Neural crest cell (in vitro differentiated cells): Measurements from ENCODE around the gene ZSWIM8. TPM values are rescaled to one million over a fixed set of nuclear protein-coding genes. Genes with fewer than 3 reads are reported as not detected.
A peak's percentile ranks its signal among the peaks of the same experiment; 100 is the strongest.

ENCODE experiments used
- DNase-seq: peaks from one replicate; pipeline ENCODE4 v3.0.0; 2021; ENCODE audit warnings: low read depth, mixed read lengths, low spot score
- H3K27ac Mint-ChIP-seq: one replicate; pipeline ENCODE4 v1.8.0; 2021; ENCODE audit warnings: mild to moderate bottlenecking, mixed read lengths; ENCODE audit not compliant: unreplicated experiment
- H3K27me3 Mint-ChIP-seq: 2 replicates; pipeline ENCODE4 v1.8.0; 2021; ENCODE audit warnings: low read depth, mild to moderate bottlenecking, mixed read lengths
- H3K36me3 Mint-ChIP-seq: 2 replicates; pipeline ENCODE4 v1.8.0; 2021; ENCODE audit warnings: low read depth, mild to moderate bottlenecking, mixed read lengths
- H3K4me1 Mint-ChIP-seq: 2 replicates; pipeline ENCODE4 v1.8.0; 2021; ENCODE audit warnings: mixed read lengths
- H3K4me3 Mint-ChIP-seq: one replicate; pipeline ENCODE4 v1.8.0; 2021; ENCODE audit warnings: mild to moderate bottlenecking, mixed read lengths
- H3K9me3 Mint-ChIP-seq: 2 replicates; pipeline ENCODE4 v1.8.0; 2021; ENCODE audit warnings: mixed read lengths
- total RNA-seq: library from RNA; stranded (reverse); gene quantifications from 2 replicates; pipeline ENCODE4 v1.2.1, GENCODE V29; 2021
- TF ChIP-seq, protein P1 (sequence below): fragments of 200-600 bp; sonication (generic); conservative IDR thresholded peaks from 2 replicates; pipeline ENCODE4 v1.5.0; 2021; ENCODE audit warnings: antibody characterized with exemption, mild to moderate bottlenecking

Gene ZSWIM8
- total RNA-seq, 1 donor from 2014 or later, result 74.9 TPM

DNA sequence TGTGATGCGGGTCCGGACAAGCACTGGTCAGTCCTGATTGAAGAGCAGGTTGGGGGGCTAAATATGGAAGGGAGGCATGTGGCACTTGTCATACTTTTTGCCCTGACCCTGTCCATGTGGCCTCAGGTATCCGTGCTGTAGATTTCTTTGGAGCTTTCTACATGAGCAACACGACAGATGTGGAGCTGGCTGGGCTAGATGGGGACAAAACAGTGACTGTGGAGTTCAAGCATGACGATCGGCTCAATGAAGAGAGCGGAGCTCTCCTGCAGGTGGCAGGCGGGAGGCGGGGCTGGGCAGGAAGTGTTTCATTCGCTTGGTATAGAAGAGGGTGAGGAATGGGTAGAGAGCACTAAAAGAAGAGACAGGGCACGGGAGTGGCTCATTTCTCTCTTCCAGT is 16.5 kb upstream of the ZSWIM8 start:
- DNase-seq, result no peak

DNA sequence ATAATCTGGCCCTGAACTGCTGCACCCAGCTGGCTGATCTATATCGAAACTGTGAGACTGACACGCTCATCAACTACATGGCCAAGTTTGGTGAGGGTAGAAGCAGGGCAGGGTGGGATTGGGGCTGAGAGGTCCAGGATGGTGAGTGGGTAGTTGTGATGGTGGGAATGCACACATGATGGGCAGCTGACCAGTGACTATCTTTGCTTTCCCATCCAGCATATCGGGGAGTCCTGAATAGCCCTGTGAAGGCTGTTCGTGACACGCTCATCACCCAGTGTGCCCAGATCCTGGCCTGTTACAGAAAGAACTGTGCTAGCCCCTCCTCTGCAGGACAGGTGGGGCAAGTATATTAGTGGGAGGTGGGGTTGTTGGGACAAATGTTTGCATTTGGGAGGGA is 16.0 kb upstream of the ZSWIM8 start:
- Mint-ChIP-seq H3K4me3 (peak overlapping the region; percentile 69), H3K27ac (no peak overlapping the region), H3K27me3 (no peaks in the 10 kb centered on the region), H3K9me3 (no peaks in the 10 kb centered on the region), H3K36me3 (peaks cover 22% of the 10 kb centered on the region), H3K4me1 (peaks cover 20% of the 10 kb centered on the region)
- no peak for DNase-seq
- TF ChIP-seq, protein P1, sequence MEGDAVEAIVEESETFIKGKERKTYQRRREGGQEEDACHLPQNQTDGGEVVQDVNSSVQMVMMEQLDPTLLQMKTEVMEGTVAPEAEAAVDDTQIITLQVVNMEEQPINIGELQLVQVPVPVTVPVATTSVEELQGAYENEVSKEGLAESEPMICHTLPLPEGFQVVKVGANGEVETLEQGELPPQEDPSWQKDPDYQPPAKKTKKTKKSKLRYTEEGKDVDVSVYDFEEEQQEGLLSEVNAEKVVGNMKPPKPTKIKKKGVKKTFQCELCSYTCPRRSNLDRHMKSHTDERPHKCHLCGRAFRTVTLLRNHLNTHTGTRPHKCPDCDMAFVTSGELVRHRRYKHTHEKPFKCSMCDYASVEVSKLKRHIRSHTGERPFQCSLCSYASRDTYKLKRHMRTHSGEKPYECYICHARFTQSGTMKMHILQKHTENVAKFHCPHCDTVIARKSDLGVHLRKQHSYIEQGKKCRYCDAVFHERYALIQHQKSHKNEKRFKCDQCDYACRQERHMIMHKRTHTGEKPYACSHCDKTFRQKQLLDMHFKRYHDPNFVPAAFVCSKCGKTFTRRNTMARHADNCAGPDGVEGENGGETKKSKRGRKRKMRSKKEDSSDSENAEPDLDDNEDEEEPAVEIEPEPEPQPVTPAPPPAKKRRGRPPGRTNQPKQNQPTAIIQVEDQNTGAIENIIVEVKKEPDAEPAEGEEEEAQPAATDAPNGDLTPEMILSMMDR, result no peak

More for the DNA sequence above, 16.5 kb upstream of the ZSWIM8 start:
- H3K27me3 Mint-ChIP-seq, result no peaks in the 10 kb centered on the region
- peaks cover 24% of the 10 kb centered on the region for H3K36me3 Mint-ChIP-seq
- H3K4me3 Mint-ChIP-seq, result peak overlapping the region; percentile 69
- peak overlapping the region; percentile 91 for H3K27ac Mint-ChIP-seq
- TF ChIP-seq, protein P1, result no peak
- no peaks in the 10 kb centered on the region for H3K9me3 Mint-ChIP-seq
- peaks cover 15% of the 10 kb centered on the region for H3K4me1 Mint-ChIP-seq

DNA sequence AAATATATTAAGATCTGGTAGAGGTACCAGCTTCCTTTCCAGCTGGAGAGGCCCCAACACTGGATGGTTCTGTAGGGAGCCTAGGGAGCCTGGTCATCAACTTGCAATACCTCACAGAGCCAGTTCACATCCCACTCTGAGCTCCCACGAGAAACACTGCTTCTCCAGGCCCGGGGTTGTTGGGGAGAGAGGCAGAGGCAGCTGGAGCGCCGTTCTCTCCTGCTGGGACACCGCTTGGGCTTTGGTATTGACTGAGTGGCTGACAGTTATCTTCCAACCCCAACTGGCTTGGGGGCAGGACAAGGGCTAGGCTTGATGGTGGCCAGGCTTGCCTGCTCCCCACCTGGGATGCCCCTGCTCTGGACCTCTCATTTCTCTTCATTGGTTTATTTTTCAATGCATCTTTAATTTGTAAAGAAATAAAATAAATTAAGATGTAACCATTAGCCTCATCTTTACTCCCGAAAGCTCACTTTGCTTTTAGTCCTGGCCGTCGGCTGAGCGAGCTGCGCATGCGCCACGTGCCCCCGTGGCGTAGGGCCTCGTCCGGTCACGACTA is 13.6 kb upstream of the ZSWIM8 start:
- Mint-ChIP-seq H3K9me3 (no peaks in the 10 kb centered on the region), H3K27me3 (no peaks in the 10 kb centered on the region), H3K27ac (peak overlapping the region; percentile 59), H3K36me3 (peaks cover 10% of the 10 kb centered on the region), H3K4me3 (peak overlapping the region; percentile 95), H3K4me1 (peaks cover 36% of the 10 kb centered on the region)
- TF ChIP-seq, protein P1, result no peak
- no peak for DNase-seq

DNA sequence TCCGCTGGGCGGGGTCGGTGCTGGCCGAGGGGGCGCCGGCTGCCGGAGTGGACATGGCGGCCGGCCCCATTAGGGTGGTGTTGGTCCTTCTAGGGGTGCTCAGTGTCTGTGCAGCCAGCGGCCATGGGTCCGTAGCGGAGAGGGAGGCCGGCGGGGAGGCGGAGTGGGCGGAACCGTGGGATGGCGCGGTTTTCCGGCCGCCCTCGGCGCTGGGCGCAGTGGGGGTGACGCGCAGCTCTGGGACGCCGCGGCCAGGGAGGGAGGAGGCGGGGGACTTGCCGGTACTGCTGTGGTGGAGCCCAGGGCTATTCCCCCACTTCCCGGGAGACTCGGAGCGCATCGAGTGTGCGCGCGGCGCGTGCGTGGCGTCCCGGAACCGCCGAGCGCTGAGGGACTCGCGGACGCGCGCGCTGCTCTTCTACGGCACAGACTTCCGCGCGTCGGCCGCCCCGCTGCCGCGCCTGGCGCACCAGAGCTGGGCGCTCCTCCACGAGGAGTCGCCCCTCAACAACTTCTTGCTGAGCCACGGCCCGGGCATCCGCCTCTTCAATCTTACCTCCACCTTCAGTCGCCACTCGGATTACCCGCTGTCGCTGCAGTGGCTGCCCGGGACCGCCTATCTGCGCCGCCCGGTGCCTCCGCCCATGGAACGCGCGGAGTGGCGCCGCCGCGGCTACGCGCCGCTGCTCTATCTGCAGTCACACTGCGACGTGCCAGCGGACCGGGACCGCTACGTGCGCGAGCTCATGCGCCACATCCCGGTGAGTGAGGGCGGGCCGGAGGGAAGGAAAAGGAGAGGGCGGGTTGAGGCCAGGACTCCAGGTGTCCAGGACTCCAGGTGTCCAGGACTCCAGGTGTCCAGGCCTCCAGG is 12.9 kb upstream of the ZSWIM8 start:
- Mint-ChIP-seq H3K4me3 (peak overlapping the region; percentile 95), H3K27ac (peak overlapping the region; percentile 45), H3K36me3 (peaks cover 12% of the 10 kb centered on the region), H3K4me1 (peaks cover 36% of the 10 kb centered on the region), H3K9me3 (no peaks in the 10 kb centered on the region), H3K27me3 (no peaks in the 10 kb centered on the region)
- DNase-seq, result peak; percentile 85
- TF ChIP-seq, protein P1, result no peak

DNA sequence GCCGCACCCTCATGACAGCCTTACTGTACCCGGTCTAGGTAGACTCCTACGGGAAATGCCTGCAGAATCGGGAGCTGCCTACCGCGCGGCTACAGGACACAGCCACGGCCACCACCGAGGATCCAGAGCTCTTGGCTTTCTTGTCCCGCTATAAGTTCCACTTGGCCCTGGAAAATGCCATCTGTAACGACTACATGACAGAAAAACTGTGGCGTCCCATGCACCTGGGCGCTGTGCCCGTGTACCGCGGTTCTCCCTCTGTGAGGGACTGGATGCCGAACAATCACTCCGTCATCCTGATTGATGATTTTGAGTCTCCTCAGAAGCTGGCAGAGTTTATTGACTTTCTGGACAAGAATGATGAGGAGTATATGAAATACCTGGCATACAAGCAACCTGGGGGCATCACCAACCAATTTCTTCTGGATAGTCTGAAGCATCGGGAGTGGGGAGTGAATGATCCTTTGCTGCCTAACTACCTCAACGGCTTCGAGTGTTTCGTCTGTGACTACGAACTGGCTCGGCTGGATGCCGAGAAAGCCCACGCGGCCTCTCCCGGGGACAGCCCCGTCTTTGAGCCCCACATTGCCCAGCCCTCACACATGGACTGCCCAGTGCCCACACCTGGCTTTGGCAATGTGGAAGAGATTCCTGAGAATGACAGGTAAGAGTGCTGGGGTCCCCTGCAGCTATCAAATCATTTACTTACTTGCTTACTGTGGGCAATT is 12.1 kb upstream of the ZSWIM8 start:
- Mint-ChIP-seq H3K36me3 (peaks cover 12% of the 10 kb centered on the region), H3K27me3 (no peaks in the 10 kb centered on the region), H3K27ac (peak overlapping the region; percentile 87), H3K4me1 (peaks cover 36% of the 10 kb centered on the region), H3K9me3 (no peaks in the 10 kb centered on the region), H3K4me3 (peak overlapping the region; percentile 95)
- DNase-seq, result no peak
- TF ChIP-seq, protein P1, result no peak
